Activated naive CD4-positive, alpha-beta T cell treated with Interleukin-2 at 50 U/mL for 16 hours (primary cell): ENCODE data around the gene ARL3.
A peak's percentile ranks its signal among the peaks of the same experiment; 100 is the strongest.
"Not testable (repeated sequence)": the region's sequence is repeated elsewhere in the genome, so short reads cannot be mapped to it uniquely, and the experiment has no call there.

ENCODE experiments used
- DNase-seq: peaks from one replicate; pipeline ENCODE4 v3.0.0-alpha.2; 2020

Gene ARL3

DNA sequence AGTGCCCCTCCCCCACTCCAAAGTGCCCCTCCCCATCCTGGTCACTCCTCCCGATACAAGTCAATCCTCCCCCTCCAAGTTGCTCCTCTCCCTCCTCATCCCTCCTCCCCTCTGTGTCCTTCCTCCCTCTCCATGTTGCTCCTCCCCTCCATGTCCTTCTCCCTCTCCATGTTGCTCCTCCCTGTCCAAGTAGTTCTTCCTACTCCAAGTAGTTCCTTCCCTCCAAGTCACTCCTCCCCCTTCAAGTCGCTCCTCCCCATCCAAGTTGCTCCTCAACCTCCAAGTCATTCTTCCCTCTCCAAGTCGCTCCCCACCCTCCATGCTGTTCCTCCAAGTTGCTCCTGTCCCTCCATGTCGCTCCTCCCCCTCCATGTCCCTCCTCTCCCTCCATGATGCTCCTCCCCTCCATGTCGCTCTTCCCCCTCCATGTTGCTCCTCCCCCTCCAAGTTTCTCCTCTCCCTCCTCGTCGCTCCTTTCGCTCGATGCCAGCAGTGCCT is 20.9 kb upstream of the ARL3 start:
- no peak for DNase-seq

DNA sequence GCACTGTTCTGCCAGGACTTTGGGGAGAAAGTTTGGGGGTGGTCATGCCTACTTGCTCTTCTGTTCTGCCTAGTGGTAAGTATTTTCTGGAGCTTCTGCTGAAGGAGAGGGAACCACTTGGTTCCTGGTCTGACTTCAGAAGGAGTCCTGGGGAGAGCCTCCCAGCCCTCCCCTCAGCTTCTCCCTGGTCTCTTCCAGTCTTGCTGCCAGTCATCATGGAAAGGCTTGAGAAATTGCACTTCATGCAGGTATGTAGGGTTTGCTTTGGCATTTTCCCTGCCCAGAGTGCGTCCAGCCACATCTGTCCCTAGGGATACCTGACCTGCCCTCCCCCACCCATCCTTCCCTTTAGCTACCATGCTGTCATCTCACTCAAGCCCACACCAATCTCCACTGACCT is 18.5 kb upstream of the ARL3 start:
- no peak for DNase-seq

DNA sequence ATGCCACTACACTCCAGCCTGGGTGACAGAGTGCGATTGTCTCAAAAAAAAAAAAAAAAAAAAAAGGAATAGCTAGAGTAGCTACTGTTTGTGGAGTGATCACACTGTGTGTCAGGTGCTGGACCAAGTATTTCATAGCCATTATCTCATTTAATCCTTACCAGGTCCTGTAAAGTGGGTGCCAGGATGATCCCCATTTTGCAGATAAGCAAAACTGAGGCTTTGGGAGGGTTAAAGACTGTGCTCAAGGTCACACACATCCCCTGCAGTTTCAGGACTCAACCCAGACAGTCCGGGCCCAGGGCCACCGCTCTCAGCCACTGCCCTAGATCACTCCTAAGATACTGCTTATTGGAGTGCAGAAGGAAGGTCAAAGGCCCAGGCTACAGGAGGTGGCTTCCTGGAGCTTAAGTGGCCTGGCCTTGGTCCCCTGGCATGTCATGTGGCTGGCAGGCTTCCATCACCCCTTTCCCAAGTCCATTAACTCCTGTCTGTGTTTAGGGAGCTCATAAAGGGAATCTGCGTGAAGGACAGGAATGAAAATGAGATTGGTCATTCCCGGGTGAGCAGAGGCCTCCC is 17.1 kb upstream of the ARL3 start:
- DNase-seq: no peak

DNA sequence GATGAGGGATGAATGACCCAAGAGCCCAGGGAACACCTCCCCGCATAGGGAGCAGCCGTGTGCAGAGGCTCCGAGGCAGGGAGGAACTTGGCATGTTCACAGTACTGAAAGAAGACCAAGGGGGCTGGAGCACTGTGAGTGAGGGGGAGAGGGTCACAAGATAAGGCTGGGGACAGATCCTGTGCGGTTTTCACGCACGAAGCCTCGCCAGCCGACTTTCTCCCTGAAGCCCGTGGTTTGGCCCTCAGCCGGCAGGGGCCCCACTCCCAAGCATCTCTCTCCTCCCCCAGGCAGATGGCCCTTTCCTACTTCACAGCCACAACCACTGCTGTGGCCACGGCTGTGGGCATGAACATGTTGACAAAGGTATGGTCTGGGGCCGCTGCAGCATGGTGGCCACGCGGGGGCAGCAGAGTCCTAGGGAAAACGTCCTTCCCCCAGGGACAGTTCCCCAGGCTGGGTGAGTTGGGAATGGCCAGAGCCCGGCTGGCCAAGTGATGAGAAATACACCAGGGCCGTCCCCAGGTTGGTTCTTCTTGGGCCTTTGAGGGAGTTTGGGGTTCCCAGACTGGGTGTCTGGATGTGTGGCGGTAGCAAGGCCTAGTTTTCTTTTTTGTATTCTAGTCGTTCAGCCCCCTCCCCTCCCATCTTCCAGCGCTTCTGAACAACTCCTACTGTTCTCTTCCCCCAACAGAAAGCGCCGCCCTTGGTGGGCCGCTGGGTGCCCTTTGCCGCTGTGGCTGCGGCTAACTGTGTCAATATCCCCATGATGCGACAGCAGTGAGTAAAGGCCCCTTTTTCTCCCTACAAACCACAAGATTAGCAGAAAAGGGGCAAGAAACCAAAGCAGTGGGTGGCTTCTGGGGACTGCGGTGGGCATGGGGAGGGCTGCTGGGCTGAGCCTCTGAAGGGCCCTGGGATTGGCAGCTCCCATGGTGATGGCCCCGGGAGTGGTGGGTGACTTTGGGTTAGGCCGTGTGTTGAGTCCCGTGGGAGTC is 15.1 kb upstream of the ARL3 start:
- peak; percentile 48 for DNase-seq

DNA sequence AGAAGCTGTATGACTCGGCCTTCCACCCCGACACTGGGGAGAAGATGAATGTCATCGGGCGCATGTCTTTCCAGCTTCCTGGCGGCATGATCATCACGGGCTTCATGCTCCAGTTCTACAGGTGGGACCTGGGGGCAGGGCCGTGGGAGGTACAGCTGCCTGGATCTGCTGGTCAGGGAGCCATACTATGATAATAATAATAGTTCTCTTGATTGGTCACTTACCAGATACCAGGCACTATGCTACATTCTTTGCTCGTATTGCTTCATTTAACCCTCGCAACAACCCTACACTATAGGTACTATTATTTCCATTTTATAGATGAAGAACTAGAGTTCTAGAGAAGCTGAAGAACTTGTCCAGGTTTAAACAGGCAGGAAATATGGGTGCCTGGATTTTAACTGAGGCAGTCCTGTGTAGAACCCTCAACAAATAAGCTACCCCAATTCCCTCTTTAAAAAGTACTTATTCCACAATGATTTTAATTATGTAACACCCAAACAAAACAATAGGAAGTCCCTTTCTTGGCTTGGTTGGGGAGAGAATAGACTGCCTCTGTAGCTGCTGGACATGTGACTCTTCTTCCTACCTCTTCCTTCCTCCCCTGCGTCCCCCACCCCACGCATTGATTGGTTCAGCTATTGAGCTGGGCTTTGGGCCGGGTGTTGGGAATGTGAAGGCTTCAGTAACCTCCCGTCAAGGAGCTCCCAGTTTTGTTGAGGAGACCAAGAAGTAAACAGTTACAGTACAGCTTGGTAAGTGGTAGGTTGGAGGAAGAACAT is 13.0 kb upstream of the ARL3 start:
- DNase-seq: no peak

DNA sequence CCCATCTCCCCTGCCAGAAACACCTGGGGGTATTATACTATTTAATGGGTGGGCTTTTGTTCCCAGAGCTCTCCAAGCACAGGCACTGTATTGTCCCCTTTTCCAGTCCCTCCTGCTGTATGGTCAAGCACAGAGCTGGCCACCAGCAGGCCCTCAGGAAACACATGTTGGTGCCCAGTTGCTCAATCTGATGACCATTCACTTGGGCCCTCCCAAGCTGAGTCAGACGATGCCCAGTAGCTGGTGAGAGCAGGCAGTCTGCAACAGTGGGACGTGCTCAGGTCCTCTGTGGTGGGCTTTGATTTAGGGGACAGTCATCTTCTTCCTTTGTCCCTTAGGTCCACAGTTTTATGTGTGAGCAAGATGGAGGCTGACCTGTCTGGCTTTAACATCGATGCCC is 12.1 kb upstream of the ARL3 start:
- no peak for DNase-seq

DNA sequence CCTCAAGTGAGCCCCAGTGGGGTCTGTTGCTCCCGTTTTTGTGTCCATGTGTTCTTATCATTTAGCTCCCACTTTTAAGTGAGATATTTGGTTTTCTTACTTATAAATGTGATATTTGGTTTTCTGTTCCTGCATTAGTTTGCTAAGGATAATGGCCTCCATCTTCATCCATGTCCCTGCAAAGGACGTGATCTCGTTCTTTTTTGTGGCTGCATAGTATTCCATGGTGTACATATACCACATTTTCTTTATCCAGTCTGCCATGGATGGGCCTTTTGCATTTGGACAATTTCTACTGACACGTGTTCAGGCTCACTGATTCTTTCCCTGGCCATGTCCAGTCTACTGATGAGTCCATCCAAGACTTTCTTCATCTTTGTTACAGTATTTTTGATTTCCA is 9.8 kb upstream of the ARL3 start:
- DNase-seq: no peak

DNA sequence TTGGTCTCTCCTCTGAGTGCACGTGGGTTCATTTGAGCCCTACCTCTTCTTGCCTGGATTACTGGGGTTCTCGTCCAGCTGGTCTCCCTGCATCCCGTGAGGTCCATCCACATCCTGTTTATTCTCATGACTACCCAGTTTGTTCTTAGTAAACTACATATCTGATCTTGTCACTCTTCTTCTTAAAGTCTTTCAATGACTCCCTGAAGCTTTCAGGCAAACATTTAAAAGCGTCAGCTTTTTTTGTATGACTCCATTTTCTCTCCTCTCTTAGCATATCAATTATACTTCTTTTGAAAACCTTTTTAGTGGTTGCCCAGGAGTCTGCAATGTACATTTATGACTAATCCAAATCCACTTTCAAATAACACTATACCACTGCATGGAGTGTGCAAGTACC is 7.8 kb upstream of the ARL3 start:
- no peak for DNase-seq

DNA sequence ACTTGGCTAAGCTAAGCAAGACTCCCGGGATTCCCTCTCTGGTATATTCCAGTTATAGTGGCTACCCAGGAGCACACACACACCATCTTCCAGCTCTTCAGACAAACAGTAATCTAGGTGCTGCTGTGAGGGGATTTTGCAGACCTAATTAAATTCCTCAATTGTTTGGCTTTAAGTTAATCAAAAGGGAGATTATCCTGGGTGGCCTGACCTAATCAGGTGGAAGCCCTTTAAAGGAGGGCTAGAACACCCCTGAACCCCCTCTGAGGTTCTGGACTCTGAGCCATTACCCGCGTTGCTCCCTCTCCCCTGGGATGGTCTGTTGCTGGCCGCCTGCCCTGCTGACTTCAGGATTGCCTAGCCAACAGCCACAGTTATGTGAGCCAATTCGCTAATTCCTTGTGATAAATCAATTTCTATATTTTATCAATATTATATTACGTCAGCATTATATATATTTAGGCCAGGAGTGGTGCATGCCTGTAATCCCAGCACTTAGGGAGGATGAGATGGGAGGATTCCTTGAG is 6.6 kb upstream of the ARL3 start:
- no peak for DNase-seq

DNA sequence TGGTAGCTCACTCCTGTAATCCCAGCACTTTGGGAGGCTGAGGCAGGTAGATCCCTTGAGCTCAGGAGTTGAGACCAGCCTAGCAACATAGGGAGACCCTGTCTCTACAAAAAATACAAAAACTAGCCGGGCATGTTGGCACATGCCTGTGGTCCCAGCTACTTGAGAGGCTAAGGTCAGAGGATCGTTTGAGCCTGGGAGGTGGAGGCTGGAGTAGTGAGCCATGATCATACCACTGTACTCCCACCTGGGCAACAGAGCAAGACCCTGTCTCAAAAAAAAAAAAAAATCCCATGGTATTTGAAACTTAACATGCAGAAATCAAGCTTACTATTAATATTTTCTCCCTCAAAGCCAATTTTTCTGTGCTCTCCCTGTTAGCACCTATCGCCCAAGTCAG is 6.1 kb upstream of the ARL3 start:
- DNase-seq: no peak

DNA sequence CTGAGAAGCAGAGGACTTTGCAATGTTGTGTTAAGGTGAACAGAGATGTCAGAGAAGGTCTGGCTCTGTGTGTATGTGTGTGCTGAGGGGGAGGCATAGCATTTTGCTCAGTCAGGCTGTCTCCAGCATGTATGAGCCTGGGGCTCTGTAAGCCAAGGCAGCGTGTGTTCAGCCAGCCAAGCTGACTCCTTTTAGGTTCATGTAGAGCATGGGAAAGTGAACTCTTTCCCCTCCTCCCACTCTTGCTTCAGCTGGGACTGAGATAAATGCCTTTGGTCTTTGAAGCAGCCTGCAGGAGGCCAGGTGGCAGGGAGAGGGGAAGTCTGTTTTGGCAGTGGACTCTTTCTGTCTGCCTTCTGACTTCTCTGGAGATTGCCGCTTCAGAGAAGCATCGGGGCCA is 4.0 kb upstream of the ARL3 start:
- no peak for DNase-seq

DNA sequence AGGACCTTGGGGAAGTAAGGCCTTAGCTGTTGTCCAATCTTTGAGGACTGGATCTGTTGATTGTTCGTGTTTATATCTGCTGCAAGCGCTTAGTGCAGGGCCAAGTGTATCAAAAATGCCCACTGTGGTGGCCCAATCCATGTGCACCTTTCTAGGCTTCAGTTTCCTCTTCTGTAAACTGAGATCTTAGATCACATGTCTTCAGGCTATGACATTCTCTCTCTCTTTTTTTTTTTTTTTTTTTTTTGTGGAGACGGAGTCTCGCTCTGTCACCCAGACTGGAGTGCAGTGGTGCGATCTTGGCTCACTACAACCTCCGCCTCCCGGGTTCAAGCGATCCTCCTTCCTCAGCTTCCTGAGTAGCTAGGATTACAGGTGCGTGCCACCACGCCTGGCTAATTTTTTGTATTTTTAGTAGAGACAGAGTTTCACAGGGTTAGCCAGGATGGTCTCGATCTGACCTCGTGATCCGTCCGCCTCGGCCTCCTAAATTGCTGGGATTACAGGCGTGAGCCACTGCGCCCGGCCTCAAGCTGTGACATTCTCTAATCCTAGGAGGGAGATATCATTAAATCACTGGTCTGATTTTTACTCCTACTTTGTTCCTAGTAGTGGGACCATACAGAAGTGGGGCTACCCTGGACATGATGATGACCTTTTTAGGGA is 2.8 kb upstream of the ARL3 start:
- not testable (repeated sequence) for DNase-seq

DNA sequence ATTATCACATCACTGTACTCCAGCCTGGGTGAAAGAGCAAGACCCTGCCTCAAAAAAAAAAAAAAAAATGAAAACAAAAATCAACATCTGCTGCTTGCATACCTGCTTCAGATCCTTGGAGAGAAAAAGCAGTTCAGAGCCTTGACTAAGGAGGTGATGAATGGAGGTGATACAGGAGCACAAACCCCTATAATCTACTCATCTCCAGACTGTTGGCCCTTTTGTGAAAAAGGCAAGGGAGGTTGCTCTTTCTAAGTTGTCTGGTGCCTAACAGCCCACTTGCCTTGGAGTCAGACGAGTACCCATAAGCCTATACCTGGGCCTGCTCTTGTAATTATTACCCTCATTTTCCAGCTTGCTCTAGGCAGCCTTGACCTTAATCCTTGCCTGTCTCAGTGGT is 1.7 kb upstream of the ARL3 start:
- DNase-seq: no peak

DNA sequence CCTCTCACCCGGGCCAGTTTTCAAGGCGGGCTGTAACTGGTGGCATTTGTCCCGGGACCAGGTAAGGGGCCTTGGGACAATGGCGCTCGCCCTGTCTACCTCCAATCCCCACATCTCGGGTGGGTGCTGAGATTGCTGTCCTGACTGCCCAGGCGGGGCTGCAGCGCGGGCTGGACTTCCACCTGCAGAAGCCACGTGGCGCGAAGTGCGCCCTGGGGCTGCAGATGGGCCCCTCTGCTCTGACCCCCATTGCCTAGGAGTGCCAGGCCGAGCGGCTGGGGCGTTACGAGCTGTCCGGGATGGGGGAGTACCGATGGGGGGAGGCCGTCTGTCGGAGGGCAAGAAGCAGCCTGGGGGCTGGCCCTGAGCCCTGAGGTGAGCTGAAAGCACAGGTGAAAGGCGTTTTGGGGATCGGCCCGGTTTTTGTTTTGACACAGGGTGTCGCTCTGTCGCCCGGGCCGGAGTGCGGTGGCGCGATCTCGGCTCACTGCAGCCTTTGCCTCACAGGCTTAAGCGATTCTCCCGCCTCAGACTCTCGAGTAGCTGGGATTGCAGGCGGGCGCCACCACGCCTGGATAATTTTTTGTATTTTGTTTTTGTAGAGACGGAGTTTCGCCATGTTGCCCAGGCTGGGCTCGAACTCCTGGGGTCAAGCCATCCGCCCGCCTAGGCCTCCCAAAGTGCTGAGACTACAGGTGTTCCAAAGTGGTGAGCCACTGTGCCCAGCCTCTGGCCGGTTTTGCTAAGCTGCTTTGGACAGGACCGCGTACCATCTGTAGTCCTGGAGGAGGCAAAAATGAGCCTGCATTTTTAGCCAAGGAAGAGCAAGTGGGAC is 641 bp upstream of the ARL3 start, which contains the start of gene SFXN2:
TSS of gene SFXN2 (plus strand) at position 16 of the 835 bp plus-strand sequence. CDS start 12,001 bp downstream, outside the sequence.
- DNase-seq: peak; percentile 57

DNA sequence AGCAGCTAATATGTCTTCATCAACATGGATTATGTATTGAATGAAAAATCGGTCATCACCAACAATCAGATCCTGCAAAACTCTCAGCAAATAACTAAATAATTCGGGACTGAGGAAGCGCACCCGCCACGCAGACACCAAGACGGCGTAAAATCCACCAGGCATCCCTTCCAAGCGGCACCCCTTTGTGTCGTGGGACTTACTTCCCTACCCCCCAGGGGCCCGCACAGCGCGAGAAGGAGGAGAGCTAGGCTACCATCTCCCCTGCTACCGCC is 721 bp downstream of the ARL3 start:
- no peak for DNase-seq

DNA sequence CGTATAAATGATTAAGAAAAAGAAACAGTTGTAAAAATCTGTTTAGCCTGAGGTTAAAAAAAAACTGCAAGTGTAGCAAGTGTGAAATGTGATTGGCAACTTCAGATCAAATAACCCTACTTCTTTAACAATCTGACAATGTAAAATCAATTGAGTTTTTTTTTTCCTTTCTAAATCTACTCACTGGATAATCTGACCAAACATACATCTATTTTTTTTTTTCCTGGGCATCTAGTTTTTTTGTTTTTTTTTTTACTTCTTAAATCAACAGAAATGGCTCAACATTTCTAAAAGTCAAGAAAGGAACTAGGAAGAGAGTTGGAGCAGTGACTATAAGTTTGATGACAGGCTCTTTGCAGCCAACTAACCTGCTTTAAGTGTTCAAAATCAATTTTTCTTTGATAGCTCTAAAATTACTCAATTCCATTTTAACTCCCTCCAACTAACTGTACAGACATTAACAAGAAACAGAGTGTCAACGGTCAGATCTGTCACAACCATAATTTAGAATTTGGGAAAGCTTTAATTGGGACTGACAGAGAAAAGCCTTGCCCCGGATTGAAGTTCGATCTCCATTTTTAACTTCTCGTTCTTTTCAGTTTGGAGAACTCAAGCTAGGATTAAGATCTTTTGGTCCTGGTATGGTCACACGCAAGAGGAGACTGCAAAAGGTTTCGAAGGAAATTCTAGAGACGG is 1.2 kb downstream of the ARL3 start:
- no peak for DNase-seq

DNA sequence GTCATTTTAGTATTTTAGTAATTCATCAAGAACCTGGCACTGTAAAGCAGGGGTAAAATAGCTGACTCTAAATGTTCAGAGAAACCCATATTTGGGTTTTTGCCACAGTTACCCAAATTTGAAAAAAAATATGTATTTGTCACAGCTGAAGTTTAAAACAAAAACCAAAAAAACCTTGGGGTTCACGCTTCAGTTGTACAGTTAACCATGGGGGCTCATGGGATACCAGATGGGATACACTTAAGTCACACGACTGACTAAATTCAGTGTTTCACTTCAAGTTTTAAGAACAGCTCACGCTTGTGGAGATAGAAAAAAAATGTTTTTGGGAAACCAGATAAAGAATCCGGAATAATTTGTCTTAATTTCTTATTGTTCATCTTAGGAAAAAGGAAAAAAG is 2.1 kb downstream of the ARL3 start:
- DNase-seq: no peak

DNA sequence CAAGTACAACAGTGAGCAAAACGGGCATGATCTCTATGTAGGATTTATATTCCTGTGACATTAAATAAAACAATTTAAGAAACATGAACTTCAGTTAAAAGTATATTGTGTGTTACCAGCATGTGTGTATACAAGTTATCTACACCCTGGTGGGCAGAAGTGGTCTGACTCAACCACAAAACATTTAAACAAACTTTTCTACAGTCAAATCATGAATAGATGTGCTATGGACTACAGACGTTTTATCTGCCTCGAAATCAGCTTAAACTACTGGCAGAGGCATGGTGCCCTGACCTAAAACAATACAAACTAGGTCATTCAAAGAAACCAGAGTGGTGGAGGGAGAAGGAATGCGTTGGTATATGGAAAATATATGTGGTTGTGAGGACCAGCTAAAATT is 3.6 kb downstream of the ARL3 start:
- DNase-seq: no peak

DNA sequence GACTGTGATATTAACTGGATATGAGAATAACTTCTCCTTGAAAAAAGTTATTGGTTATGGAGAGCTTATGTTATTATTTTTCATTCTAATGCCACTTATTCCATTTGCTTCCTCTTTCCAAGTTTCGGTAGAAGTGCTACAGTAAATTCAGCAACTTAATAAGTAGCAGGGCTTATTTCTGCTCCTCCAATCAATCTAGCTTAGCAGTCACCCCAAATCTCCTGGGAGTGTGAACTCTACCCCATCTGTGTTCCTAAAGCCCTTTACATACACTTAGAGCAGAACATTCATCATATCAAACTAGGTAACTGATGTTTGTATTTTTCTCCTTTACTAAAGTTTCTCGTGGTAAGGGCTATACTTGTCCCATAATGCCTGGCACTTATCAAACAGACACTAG is 8.7 kb downstream of the ARL3 start:
- no peak for DNase-seq

DNA sequence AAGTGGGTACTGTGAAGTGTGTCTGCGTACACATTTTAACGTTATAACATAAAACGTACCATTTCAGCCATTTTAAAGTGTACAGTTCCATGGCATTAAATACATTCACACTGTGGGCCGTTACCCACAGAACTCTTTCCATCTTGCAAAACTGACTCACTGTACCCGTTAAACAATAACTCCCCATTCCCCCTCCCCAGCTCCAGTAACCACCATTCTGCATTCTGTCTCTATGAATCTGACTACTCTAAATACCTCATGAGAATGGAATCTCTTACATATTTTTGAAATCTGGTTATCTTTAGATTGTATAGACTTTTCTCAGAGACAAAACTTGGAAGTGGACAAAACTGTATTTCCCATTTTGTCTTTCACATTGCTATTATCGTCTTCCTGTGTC is 9.3 kb downstream of the ARL3 start:
- no peak for DNase-seq

DNA sequence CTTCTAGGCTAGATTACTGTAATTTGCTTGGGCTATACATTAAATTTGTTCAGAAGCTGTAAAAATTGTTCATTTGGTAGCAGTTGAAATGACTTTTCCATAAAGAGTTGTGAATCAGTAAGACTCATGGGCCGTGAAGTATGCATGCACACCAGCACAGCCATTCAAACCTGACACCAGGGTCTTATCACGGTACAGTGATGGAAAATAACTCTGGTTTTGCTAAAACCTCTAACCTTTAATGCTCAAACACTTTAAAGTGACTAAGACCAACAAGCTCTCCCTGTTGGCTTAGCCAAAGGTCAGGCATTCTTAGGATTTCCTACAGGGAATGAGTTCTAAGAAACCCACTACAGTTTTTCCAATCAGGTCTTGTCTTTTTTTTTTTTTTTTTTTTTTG is 11.5 kb downstream of the ARL3 start:
- no peak for DNase-seq
